ENCODE measurements around the gene RFX1.

RFX1 gene

DNA sequence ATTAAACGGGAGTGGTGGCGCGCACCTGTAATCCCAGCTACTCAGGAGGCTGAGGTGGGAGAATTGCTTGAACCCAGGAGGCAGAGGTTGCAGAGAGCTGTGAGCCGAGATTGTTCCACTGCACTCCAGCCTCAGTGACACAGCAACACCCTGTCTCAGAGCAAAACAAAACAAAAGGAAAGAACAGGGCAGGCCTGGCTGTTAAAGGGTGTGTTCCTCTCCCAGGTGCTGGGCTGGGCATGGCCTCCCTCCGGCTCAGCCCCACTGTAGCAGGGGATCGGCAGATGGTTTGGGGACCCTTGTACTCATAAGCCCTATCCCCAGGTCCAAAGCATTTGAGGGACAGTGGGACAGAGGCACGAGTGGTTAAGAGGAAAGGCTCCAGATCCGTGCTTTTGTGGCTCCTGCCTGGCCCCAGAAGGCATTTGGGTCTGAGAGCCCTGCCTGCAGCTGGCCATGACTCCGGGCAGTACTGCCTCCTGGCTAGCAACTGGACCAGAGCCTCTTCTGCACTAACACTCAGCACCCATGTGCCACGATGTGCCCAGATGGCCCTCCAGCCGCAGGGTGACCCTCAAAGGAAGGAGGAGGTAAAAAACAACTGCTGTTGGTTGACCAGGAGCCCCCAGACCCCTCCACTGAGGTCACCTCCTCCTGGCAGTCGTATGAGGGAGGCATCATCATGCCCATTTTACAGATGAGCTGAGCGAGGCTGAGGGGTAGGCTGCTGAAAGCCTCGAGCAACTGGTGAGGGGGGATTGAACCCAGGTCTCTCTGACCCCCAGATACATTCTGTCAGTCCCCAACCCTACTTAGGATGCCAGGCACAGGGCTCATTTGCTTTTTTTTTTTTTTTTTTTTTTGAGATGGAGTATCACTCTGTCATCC lies 10.0 kb downstream of the RFX1 start:
- DNase-seq (ENCODE audit: low spot score) = no peak

DNA sequence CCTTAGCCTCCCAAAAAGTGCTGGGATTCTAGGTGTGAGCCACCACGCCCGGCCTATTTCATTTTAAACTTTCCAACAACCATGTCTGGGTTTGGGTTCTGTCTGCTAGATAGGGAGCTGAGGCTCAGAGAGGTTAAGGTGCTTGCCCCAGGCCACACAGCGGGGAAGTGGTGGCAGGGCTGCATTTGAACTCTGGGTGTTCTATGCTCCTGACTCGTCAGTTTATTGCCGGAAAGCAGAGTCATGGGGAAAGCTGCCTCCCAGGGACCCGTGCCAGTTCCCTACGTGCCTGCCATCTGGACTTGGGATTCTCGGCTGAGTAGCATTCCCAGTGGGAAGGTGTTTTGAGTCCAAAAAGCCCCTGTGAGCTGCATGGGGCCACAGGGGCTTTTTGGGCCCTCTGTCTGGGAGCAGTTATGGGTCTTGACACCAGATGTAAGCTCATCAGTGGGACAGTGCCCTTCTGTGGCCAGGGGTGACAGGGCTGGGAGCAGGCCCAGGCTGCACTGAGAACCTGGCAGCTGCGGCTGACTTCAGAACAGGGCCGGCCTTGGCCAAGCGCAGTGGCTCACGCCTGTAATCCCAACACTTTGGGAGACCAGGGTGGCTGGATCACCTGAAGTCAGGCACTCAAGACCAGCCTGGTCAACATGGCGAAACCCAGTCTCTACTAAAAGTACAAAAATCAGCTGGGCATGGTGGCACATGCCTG lies 10.9 kb downstream of the RFX1 start:
- no peak for DNase-seq (ENCODE audit: low spot score)

DNA sequence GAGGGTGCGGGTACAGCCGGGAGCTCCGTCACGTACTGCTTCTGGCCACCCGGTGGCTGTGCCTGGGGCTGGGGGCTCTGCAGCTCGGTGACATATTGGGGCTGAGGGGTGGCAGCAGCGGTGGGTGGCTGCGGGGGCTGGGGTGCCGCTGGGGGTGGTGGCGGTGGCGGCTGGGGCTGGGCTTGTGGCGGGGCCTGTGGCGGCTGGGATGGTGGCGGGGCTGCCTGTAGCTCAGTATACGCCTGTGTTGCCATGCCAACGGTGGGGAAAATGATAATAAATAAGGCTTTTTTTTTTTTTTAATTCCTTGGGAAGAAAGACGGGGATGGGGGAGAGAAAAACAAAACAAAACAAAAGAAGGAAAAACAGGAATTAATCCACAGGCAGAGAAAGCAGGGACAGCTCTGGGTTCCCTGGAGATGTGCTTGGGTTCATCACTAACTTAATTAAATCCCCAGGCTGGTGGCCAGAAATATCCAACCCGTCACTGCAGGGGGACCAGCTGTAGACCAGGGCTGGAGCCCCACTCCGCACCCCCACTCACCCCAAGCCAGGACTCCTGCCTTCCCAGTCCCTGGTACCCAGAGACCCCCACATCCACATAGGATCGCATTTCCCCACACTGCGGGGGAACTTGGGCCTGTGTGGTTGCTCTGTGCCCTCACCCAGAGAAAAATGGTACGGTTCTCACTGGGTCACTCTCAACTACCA lies 12.4 kb downstream of the RFX1 start:
- no peak for DNase-seq (ENCODE audit: low spot score)

DNA sequence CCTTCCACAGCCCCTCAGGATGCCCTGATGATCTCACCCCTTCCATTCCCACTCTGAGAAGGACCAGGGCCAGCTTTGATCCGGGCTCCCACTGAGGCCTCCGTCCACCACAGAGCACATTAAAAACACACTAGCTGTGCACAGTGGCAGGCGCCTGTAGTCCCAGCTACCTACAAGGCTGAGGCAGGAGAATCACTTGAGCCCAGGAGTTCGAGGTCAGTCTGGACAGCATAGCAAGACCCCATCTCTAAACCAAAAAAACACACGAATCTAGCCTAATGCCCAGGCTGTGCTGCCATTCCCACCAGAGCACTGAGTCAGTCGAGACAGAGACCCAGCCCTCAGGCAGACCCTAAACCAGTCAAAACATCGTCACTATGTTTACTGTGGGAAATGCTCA lies 14.1 kb downstream of the RFX1 start:
- DNase-seq (ENCODE audit: low spot score) = no peak

DNA sequence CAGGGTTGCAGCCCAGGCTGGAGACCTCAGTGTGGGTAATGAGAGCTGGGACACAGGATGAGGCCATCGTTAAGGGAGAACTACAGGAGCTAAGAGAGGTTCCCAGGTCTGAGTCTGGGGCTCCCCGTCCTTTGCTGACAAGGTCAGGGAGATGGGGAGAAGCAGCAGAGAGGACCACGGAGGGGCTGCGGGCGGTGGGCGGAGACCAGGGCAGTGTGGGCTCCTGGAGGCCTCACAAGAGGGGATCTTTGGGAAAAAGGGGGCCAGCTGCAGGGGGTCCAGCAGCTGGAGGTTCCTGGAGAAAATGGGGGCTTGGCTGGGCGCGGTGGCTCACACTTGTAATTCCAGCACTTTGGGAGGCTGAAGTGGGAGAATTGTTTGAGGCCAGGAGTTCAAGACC lies 16.0 kb downstream of the RFX1 start:
- no peak for DNase-seq (ENCODE audit: low spot score)

DNA sequence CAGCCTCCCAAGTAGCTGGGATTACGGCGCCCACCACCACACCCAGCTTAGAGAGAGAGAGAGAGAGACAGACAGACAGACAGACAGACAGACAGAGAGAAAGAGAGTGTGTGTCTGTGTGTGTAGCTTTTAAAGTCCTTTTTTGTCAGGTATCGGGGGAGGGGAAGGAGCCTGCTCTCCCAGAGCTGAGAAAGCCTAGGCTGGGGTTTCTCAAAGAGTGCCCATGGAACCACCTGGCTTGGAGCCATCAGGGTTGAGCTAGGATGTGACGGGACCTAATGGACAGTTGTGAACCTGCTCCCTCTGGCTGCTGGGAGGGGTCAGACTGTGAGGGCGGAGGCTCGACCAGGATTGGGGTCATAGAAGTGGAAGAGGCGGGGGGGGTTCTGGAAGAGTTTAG lies 16.6 kb downstream of the RFX1 start:
- no peak for DNase-seq (ENCODE audit: low spot score)

DNA sequence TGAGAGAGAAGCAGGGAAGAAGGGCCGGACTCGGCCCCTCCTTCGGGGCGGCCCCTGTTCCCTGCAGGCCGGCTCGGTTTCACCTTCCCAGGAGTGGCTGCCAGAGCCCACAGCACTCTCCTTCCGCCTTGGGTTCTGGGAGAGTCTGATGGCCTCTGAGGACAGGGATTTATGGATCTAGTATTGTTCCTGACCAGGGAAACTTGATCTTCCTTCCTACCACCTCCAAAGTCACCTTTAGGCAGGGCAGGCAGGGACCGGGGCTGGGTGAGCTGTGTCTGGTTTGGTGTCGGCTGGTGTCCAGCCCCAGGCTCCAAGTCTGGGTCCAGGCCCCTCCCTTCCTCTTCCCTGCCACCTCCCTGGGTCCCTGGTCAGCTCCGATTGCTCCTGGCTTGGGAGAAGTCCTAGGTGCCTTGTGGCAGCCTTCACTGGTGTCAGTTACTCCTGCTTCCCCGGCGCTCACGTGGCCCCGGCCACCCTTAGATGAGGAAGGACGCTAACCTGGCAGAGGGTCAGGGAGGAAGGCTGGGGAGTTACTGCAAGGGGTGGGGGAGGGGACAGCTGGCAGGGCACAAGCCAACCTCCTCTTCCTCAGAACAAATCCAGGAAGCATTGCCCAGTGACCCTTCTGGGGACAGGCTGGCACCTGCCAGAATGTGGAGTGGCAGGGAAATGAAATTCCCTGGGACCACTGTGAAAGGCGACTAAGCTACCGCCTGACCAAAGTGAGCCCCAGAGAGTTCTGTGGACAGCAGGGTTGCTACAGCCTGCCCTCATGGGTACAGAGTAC lies 18.8 kb downstream of the RFX1 start:
- DNase-seq (ENCODE audit: low spot score) = peak; percentile 53

DNA sequence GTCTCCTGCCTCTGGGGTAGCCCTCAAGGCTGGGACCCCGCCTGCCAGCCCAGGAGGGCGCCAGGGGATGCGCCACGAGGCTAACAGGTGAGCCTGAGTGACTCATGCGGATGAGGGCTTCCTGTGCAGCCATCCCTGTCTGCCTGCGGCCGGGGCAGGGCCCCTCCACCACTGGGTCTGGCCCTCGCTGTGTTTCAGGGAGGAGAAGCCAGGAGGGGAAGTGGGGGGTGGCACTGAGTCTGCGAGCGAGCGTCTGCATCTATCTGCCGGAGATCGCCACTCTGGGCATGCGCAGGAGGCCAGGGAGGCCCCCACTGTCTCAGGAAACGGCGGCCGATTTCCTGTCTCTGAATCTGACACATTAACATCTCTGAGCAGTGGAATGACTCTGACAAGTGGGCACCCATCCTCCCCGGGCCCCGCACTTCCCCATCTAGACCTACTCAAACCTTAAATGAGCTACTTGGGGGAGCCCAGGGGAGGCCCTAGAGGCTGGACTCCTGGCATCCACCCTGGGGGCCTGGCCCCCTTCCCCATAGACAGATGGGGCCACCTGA lies 19.7 kb downstream of the RFX1 start:
- DNase-seq (ENCODE audit: low spot score) = peak; percentile 55

DNA sequence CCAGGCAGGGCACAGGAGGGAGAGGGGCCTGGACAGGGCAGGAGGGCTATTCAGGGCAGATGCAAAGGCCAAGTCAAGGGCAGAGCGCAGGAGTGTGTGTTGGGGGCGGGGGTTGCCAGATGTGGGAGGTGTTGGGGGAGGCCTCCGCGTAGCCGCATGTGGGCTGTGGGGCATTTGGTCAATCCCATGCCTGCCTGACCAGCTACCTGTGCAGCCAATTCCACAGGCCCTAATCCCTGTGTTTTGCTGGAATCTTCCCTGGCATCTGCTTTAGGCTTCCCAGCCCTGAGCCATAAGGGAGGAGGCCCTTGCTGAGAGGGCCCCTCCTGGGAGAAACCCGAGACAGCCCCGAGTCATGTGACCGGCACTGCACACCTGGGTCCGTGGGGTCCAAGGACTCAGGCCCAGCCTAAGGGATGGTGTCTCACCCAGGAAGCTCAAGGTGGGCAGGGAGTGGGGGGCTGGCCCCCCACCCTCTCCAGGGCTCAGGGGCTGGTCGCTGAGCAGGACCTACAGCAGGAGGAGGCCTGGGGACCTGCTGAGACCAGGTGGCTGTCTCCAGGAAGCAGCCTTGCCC lies 20.3 kb downstream of the RFX1 start:
- DNase-seq (ENCODE audit: low spot score) = no peak

DNA sequence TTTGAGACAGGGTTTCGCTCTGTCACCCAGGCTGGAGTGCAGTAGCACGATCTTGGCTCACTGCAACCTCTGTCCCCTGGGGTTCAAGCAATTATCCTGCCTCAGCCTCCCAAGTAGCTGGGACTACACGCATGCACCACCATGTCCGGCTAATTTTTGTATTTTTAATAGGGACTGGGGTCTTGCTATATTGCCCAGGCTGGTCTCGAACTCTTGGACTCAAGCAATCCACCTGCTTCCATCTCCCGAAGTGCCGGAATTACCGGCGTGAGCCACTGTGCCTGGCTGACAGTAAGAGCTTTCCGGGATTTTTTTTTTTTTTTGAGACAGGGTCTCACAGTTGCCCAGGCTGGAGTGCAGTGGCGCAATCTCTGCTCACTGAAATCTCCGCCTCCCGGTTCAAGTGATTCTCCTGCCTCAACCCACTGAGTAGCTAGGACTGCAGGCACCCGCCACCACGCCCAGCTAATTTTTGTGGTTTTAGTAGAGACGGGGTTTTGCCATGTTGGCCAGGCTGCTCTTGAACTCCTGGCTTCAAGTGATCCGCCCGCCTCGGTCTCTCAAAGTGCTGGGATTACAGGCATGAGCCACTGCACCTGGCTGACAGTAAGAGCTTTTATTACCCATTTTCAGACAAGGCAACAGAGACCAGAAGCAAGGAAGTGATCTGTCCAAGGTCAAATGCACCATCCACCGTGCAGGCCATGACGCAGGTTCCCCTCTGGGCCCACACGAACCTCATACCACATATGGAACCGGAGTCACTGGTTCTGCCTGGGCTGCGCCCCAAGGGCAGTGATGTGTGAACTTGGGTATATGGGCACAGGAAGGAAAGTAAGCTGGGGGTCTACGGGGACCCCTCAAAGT lies 21.0 kb downstream of the RFX1 start:
- no peak for DNase-seq (ENCODE audit: low spot score)

DNA sequence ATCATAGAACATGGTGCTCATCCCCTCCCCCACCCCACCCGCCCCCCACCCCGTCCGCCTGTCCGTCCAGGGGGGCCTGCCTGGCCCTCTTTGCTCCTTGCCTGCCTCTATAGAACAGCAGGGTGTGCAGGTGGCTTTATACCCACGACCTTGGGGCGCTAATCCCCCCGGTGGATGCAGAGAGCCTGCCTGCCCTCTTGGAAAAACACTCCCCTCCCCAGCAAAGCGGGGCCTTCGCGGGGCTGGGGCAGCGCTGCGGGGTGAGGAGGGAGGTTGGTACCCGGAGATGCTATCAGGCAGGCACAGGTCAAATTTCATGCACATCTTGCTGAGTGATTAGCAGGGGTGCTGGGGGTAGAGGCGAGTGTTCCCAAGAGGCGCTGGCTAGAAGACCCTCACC lies 21.9 kb downstream of the RFX1 start:
- no peak for DNase-seq (ENCODE audit: low spot score)

DNA sequence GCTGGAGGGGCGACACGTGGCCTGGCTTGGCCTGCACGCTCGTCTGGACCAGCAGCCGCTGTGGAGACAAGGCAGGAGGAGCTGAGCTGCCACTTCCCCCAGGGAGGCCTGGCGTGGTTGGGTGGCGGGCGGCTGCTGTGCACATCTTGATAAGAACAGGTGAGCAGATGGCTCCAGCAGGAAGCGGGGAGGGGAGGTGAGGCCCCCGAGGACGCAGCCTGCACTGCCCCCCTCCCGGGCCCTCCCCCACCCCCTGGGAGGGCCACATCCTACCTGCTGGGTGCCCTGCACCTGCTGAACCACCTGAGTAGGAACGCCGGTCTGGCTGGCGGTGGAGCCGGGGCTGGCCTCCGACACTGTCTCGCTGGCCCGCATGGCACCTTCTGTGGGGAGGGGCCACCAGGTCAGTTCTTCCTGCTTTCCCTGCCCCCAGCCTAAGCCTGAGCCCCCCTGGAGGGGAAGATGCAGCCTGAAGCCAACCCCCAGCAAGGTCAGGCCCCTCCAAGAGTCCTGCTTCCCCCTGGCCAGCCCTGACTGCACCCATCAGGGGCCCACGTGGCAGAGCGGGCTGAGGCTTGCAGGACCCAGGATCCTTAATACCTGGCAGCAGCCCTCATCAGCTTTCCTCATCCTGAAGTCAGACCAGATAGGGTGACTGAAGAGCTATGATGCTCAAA lies 22.8 kb downstream of the RFX1 start:
- DNase-seq (ENCODE audit: low spot score) = no peak

DNA sequence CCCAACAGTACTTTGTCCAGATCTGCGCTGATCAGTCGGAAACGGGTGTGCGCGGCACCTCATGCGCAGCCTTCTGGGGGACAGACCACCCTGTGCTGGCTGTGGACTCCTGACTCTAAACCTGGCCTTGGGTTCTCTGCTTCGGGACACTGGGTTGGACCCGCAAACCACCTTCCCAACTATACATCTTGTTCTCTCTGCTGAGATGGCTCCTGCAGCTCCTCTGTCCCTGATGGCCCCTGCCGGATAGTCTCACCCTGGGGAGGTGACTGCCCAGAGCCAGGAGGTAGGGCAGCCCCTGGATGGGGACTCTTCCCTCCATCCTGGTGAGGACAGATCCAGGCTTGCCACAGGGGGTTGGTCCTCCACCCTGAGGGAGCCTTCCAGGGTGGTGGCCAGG lies 23.3 kb downstream of the RFX1 start:
- DNase-seq (ENCODE audit: low spot score) = no peak

DNA sequence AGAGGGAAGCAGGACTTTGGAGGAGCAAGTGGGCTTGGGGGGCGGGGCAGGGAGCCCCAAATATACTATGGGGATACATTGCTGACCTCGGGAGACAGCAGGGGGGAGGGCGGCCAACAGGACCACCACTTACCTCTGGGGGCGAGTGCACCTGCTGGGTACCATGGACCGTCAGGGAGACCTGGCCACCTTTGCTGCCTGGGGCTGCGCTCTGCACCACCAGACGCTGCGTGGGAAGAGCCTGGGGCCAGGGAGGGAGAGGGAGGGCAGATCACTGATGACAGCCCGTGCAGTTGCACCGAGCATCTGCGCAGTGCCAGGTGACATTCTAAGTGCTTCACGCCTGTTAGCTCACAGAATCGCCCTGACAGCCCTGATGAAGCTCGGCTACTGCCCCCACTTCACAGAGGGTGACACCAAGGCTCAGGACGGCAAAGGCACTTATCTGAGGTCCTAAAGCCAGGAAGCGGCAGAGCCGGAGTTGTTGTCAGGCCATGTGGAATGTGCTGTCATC lies 24.1 kb downstream of the RFX1 start:
- DNase-seq (ENCODE audit: low spot score) = no peak

DNA sequence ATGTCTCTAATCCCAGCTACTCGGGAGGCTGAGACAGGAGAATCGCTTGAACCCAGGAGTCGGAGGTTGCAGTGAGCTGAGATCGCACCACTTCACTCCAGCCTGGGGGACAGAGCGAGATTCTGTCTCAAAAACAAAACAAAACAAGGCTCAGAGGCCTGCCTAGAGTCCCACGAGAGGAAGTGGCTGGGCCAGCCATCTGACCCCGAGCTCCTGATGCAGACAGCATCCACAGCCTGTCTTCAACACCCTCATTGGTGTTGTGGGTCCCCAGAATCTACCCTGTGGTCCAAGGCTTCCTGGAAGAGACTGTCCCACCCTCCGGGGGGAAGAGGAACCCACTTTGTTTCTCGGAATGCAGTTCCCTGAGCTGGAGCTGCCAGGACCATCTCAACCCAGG lies 24.7 kb downstream of the RFX1 start:
- no peak for DNase-seq (ENCODE audit: low spot score)

DNA sequence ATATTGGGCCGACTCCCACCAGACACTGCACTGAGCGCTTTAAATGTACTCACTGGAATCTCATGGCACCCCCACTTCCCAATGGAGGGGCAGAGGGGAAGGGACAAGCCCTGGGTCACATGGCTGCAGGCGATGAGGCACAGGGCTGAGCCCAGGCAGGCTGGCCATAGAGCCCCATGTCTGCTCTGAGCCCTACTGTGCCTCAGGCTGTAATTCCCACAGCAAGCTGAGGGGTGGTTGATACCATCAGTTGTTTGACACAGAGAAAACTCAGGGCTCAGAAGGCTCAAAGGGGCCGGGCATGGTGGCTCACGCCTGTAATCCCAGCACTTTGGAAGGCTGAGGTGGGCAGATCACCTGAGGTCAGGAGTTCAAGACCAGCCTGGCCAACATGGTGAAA lies 25.1 kb downstream of the RFX1 start:
- no peak for DNase-seq (ENCODE audit: low spot score)

DNA sequence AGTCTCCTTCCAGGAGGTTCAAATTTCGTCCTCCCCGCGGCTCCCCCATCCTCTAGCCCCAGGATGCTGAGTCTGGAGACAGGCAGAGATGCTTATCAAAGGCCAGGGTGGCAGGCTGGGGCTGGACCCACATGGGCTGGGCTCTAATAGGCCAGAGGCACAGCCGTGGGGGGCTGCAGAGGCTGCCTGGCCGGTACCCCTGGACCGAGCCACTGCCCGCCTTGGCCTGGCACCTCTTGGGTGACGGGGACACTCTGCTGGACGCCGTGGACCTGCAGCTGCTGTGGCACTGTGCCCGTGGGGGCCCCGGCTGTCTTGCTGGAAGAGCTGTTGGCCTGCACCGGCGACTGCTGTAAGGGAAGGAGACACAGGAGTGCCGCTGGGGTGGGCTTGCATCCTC lies 25.8 kb downstream of the RFX1 start:
- DNase-seq (ENCODE audit: low spot score) = no peak

DNA sequence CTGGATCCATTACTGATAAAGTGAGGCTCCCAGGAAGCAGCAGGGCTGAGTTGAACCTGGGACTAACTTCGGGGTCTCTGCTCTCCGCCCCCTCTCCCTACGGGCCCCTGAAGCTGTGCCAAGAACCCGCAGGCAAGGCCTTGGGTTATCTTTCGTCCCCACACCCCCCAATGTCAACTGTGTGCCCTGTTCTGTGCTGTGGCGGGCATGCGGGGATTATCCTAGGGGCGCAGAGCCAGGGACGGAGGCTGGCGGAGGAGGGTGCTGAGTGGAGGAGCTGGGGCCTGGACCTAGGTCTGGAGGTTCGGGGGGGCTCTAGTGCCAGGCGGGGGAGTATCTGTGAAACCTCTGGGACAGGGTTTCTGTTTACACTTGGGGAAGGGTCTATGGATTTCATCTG lies 26.4 kb downstream of the RFX1 start:
- no peak for DNase-seq (ENCODE audit: low spot score)

DNA sequence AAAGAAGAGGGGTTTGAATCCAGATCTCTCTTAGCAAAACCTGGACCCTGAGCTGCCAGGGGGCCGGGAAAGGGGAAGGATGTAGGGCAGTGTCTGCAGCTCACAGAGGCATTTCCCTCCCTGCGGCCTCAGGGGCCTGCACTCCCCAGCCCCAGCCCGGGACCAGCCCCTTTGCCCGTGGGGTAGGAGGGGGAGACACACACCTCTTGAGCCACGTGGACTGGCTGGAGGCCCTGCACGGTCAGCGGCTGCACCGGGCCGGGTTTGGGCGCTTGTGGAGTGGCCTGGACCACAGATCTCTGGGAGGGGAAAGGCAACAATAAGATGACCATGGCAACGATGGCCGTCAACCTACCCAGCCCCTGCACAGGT lies 26.9 kb downstream of the RFX1 start:
- no peak for DNase-seq (ENCODE audit: low spot score)

Measured in putamen (tissue), 1 donor.